Stimulated activated CD4-positive, alpha-beta T cell treated with anti-CD3 and anti-CD28 coated beads, Interleukin-15, amount 100 ng/mL, for 1 hour (primary cell): ENCODE measurements around the gene KRT5.

Source experiments
- DNase-seq, 2 donors: peaks; one replicate each; pipeline ENCODE4 v3.0.0-alpha.2; 2020; ENCODE audit warnings: low read depth in 1 of 2, low spot score in 1 of 2

KRT5 gene

GRCh38 chr12:52539083-52539820, 19.1 kb upstream of the KRT5 start:
- DNase-seq, result no peak

GRCh38 chr12:52537101-52537500, 16.9 kb upstream of the KRT5 start:
- no peak for DNase-seq

- DNase-seq, result no peak
These were observed 15.4 kb upstream of the KRT5 start for GRCh38 chr12:52535574-52535973.

GRCh38 chr12:52534482-52534881, 14.3 kb upstream of the KRT5 start:
- no peak for DNase-seq

GRCh38 chr12:52533686-52534470, 13.7 kb upstream of the KRT5 start:
- DNase-seq, result no peak

GRCh38 chr12:52532636-52533035, 12.4 kb upstream of the KRT5 start:
- no peak for DNase-seq

GRCh38 chr12:52531566-52532300, 11.5 kb upstream of the KRT5 start:
- no peak for DNase-seq

GRCh38 chr12:52530905-52531304, 10.7 kb upstream of the KRT5 start:
- DNase-seq, result no peak

GRCh38 chr12:52530366-52530765, 10.2 kb upstream of the KRT5 start:
- no peak for DNase-seq

- no peak for DNase-seq
These were observed 9.7 kb upstream of the KRT5 start for GRCh38 chr12:52529846-52530245.

- DNase-seq, result no peak
These were observed 9.2 kb upstream of the KRT5 start for GRCh38 chr12:52529417-52529816.

- no peak for DNase-seq
These were observed 8.5 kb upstream of the KRT5 start for GRCh38 chr12:52528641-52529143.

GRCh38 chr12:52527121-52527800, 7.1 kb upstream of the KRT5 start:
- DNase-seq, result no peak

GRCh38 chr12:52526511-52526951, 6.3 kb upstream of the KRT5 start:
- DNase-seq, result no peak

GRCh38 chr12:52525661-52526499, 5.7 kb upstream of the KRT5 start:
- DNase-seq, result no peak

- no peak for DNase-seq
These were observed 4.9 kb upstream of the KRT5 start for GRCh38 chr12:52524898-52525591.

- no peak for DNase-seq
These were observed 4.2 kb upstream of the KRT5 start for GRCh38 chr12:52524241-52524897.

GRCh38 chr12:52523824-52524223, 3.6 kb upstream of the KRT5 start:
- DNase-seq, result no peak
